HG03066 (cell line): ENCODE data around the gene PEX11A.

Source experiments
- ATAC-seq: cut with Tn5 transposase; IDR thresholded peaks from one replicate; pipeline ENCODE4 v1.9.1; 2021; ENCODE audit warnings: low read depth; ENCODE audit not compliant: unreplicated experiment

PEX11A gene

DNA sequence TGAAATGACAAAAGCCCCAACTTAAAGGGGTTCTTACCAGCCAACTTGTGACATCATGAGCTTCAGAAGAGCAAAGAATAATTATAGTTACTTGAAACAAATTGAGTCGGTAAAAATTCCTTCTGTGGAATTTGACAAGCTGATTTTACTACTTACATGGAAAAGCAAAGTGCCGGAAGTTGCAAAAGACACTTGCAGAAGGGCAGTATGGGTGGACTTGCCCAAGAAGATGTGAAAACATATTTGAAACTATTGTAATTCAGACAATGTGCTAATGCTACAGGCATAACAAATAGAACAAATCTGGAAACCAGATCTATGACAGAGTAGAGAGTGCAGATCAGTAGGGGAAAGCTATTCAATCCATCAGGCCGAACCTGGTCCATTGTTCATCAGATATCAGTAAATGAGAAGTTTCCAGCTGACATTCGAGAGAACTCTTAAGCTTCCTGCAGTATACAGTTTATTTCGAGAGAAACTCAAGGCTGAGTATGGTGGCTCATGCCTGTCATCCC is 32.8 kb downstream of the PEX11A start:
- ATAC-seq = no peak

- no peak for ATAC-seq
Measured at GRCh38 chr15:89656116-89656815, 34.3 kb downstream of the PEX11A start.

DNA sequence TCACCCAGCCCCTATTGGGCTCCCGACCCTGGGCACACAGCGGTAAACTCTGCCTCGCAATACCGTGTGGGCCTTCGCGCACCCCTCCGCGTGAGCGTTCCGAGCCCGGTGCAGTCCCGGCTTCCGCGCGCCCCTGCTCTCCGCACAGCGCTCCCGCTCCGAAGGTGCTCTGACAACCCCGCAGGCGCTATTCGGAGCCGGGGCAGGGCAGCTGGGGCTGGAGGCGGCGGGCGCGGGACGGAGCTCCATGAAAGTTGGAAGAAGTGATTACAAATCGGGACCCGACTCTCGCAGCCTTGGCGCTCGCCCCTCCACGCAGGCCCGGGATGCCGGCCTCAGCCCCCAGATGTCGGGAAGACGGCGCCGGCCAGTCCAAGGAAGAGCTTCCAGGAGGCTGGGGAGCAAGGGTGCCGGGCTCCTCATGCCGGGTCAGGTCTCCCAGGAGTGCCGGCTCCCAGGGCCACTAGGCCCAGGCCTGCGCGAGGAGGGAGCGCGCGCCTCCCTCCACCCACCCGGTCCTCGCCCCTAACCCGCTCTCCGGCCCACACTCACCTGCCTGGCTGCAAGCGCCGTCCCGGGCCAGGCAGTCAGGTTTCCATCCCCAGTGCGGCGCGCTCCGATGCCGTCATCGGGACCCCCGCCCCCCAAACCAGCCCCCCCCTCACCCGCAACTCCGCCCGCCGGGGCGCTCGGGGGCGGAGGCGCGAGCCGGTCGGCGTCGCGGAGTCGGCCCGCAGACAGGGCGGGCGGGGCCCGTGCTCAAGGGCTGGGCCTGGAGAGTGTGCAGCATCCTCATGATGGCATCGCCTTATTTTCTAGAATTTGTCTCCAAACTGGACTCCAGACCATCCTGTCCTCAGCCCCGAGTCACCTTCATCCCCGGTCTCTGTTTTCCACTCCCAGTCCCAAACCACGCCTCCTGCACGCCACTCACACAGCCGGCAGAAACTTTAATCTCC is 35.4 kb downstream of the PEX11A start, which contains the start of gene KIF7:
Gene KIF7, minus strand, starts transcription at position 621 of the 959 bp plus-strand sequence. CDS start 2,537 bp downstream, outside the sequence.
- no peak for ATAC-seq

- ATAC-seq = no peak
Measured at GRCh38 chr15:89654301-89654761, 36.2 kb downstream of the PEX11A start.

GRCh38 chr15:89653578-89653977 is 37.0 kb downstream of the PEX11A start:
- no peak for ATAC-seq

DNA sequence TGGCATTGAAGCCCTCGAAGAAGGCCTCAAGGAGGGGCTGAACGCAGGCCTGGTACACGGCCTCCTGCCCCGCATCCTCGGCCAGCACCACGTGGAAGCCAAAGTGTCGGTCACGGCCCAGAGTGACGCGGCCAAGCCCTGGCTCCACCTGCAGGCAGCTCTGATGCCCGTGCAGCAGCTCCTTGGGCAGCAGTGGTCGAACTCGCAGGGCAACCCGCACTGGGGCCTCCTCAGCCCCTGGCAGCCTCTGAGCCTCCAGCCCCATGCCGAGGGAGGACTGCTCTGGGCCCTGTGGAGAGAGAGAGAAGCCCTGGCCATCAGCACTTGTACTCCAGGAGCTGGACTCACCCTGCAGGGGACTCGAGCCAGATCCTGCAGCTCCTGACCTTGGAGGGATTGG is 37.9 kb downstream of the PEX11A start:
- ATAC-seq = no peak

DNA sequence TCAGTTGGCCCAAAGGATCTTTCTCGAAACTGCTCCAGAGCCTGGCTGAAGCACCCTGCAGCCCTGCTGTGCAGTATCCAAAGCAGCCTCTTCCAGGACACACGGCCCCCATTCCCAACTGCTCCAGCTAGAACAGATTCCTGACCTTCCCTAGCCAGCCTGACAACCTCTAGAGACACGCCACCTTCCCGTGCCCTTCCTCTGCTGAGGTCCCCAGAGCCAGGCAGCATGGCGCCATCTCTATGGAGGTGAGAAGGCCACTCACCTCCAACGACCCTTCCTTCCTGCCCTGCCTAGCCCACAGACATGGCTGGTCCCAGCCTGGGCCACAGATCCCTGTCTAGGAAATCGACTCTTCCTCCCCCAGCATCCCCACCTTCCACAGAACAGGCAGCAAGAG is 38.4 kb downstream of the PEX11A start:
- no peak for ATAC-seq

DNA sequence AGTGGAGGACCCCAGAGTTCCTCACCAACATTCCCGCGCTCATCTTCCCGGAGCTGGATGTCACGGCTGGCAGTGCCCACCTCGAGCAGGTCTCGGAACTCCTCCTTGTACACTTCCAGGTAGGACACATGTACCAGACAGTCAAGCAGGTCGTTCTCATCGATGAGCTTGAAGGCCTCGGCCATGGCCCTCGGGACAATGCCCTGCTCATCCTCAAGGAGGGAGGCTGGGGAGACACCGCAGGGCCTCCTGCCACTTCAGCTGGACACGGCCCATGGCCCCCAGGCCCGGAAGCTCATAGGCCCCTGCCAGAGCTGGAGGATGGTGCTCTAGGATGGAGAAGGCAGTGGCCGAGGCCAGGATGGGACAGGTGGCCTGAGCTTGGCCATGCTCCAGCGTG is 40.8 kb downstream of the PEX11A start:
- ATAC-seq = no peak

GRCh38 chr15:89649013-89649625 is 41.4 kb downstream of the PEX11A start:
- no peak for ATAC-seq

DNA sequence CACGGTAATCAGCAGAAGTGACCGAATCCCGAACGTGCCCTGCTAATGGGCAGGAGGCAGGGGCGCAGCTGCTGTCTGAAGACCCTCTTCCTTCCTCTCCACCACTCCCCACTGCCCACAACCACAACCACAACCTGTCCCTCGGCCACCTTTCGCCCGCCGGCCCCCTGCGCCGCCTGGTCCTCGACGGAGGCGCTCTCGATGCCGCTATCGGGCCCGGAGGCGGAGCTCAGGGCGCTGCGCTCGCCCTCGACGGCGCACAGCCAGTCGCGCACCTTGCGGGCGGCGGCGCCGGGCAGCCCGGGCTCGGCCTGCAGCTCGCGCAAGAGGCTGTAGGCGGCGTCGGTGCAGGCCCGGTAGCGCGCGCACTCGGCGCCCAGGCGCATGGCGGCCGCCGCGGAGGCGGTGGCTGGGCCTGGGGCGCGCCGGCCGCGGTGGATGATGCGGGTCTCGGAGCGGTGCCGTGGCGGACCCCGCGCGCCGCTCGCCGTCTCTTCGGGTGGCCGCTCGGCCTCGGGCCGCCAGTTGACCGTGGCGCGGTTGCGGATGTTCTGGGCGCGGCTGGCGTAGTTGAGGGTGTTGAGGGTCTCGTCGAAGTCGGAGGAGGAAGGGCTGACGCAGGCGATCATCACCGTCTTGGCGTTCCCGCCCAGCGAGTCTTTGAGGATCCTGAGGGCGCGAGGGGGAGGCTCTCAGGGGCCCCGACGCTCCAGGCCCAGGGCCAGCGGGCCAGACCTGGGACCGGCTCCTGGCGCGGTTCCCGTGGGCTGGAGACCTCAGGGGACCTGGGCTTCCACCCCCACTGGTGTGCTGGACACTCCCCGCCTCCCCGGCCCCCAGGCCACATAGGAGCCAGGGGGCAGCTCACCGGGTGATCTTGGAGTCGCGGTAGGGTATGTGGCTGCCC is 42.2 kb downstream of the PEX11A start:
- no peak for ATAC-seq

DNA sequence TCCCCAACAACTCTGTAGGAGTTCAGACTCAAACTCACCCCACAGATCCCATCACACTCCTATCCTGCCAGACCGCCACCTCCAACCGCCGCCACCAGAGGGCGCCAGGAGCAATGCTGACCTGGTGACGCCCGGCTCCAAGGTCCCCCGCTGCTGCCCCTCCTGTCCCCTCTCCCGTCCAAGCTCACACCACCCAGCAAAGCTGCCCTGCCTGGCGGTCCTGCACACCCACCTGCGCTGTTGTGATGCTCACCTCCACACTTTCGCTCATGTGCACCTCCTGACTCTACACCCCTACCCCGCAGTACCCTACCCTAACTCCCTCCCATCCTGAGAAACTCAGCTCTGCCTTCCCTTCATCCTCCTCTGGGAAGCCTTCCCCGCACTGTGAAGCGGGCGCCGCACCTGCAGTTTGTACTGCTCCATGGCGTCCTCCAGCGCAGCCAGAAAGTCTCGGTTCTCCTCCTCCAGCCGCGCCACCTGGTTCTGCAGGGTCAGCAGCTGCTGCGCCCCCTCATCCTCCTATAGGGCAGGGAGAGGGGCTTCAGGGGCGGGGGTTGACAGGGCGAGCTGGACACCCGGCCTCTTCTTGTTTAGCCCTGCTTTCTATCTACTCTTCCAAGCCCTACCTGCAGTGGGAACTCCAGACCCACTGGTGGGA is 43.2 kb downstream of the PEX11A start:
- ATAC-seq = no peak

- ATAC-seq = no peak
Measured at GRCh38 chr15:89646416-89647141, 44.0 kb downstream of the PEX11A start.

GRCh38 chr15:89645680-89646079 is 44.9 kb downstream of the PEX11A start:
- no peak for ATAC-seq

GRCh38 chr15:89642106-89642505 is 48.4 kb downstream of the PEX11A start:
- no peak for ATAC-seq

DNA sequence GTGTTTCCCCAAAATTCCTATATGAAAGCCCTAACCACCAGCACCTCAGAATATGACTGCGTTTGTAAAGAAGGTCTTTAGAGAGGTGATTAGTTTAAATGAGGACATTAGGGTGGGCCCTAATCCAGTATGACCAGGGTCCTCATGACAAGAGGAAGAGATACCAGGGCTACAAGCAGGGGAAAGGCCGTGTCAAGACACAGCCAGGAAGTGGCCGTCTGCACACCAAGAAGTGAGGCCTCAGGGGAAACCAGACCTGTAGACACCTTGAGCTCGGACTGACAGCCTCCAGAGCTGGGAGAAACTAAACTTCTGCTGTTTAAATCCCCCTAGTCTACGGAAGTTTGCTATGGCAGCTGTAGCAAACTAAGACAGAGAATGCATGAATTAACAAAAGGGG is 49.5 kb downstream of the PEX11A start:
- ATAC-seq = no peak

DNA sequence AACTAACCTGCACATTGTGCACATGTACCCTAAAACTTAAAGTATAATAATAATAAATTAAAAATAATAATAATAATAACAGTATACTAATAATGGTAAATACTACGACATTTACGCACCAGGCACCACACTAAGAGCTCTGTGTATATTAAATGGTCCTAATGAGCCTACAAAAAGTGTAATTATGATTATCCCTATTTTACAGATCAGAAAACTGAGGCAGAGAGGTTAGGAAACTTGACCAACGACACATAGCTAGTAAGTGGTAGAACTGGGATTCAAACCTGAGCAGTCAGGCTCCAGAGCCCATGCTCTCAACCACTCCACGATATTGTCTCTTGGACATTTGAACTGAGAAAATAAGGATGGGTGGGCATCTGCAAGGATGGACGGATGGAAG is 50.3 kb downstream of the PEX11A start:
- no peak for ATAC-seq

DNA sequence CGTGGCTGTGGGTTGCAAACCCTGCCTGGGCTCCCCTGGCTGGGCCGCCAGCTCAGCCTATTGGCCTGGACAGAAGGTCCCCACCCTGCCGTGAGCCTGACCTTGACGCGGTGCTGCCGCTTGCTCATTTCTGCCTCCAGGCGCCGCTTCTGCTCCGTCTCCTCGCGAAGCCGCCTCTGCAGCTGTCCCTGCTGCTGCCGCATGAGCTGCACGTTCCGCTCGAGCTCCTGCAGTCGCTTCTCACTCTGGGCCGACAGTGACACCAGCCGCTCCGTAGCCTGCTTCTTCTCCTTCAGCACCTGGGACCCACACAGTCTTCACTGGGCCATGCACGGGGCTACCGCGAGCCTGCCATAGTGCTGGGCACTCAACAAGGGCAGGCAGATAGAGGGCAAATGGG is 57.0 kb downstream of the PEX11A start:
- ATAC-seq = no peak

DNA sequence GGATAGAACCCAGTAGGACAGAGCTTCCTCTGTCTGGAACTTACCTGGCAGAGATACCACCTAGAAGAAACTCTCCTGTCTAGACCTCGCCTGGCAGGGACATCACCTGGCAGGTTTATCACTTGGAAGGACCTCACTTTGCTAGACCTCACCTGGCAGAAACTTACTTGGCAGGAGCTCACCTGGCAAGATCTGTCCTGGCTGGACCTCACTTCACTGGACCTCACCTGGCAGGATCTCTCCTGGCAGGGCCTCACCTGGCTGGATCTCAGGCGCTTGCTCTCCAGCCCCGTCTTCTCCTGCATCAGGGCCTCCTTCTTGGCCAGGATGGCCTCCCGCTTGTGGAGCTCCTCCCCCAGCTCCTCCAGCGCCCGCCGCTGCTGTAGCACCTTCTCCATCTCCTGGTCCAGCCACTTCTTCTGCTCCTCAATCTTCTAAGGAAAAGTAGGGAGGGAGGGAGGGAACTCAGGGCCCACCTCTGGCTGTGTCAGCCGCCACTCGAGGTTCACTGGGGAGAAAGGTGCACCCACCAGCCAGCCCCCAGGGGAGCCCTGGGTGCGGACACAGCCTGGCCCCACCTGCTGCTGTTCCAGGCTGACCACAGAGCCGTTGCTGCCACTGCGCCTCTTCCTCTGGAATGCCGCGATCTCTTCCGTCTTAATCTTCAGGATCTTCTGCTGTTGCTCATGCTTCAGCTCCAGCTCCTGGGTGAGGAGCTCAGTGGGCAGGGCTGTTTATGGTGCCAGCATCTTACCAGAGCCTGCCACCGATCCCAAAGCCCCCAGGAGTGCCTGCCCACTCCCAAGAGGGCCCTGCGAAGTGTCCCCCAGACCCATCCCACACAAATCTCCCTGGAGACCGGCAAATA is 57.8 kb downstream of the PEX11A start:
- no peak for ATAC-seq
